SK-N-SH (cell line): ENCODE results near the gene CENPT. TPM values are rescaled to one million over a fixed set of nuclear protein-coding genes. Genes with fewer than 3 reads are reported as not detected.

Source experiments
- CTCF ChIA-PET: fragments of 300-600, 350-600 bp; formaldehyde crosslinking; extraction: SDS; loops from one replicate; lab custom pipeline; 2021; lab: Yijun Ruan, JAX
- POLR2A ChIA-PET: fragments of 350-600 bp; sonication (Branson Sonifier 250); formaldehyde crosslinking; extraction: SDS; loops from one replicate; lab custom pipeline; 2020; ENCODE audit warnings: antibody characterized with exemption, inconsistent platforms; lab: Yijun Ruan, JAX
- DNase-seq: peaks from one replicate; pipeline ENCODE4 v3.0.0; 2012
- H2AFZ ChIP-seq: fragments of 200-600 bp; sonication (generic); 2 replicates; pipeline ENCODE4 v1.8.1; 2016; ENCODE audit warnings: antibody characterized with exemption, mild to moderate bottlenecking, low read depth
- H3F3A ChIP-seq: fragments of 200-600 bp; sonication (generic); replicated peaks from 2 replicates; pipeline ENCODE3; 2016; ENCODE audit warnings: antibody characterized with exemption, mild to moderate bottlenecking; ENCODE audit not compliant: insufficient read depth
- H3K27ac ChIP-seq, 2 experiments: fragments of 200-500 bp in 1 of 2; fragments of 200-600 bp in 1 of 2; sonication (Bioruptor generic) in 1 of 2; sonication (generic), shearing (Covaris generic) in 1 of 2; 2 replicates each; pipeline versions ENCODE4 v1.5.1 to v1.6.1; 2014 to 2016; ENCODE audit warnings: low read depth in 2 of 2, inconsistent platforms in 1 of 2, low read length in 1 of 2, mild to moderate bottlenecking in 1 of 2, mixed read lengths in 1 of 2
- H3K27me3 ChIP-seq: fragments of 200-600 bp; sonication (generic), shearing (Covaris generic); 2 replicates; pipeline ENCODE4 v1.6.1; 2016; ENCODE audit warnings: mixed run types; ENCODE audit not compliant: insufficient read depth
- H3K36me3 ChIP-seq, 2 experiments: fragments of 200-500 bp in 1 of 2; fragments of 200-600 bp in 1 of 2; sonication (Bioruptor generic) in 1 of 2; sonication (generic) in 1 of 2; replicated peaks in 1 of 2; 2 replicates each; pipeline versions ENCODE3 to v1.5.1; 2014 to 2016; ENCODE audit warnings: low read length in 1 of 2, mild to moderate bottlenecking in 1 of 2; ENCODE audit not compliant: insufficient read depth in 2 of 2, control insufficient read depth in 1 of 2
- H3K4me1 ChIP-seq, 2 experiments: fragments of 200-500 bp in 1 of 2; fragments of 200-600 bp in 1 of 2; sonication (Bioruptor generic) in 1 of 2; sonication (generic), shearing (Covaris generic) in 1 of 2; 2 replicates each; pipeline versions ENCODE4 v1.5.1 to v1.6.1; 2014 to 2016; ENCODE audit warnings: low read depth in 1 of 2, low read length in 1 of 2, mixed run types in 1 of 2; ENCODE audit not compliant: insufficient read depth in 2 of 2, control insufficient read depth in 1 of 2
- H3K4me2 ChIP-seq: fragments of 200-600 bp; sonication (generic), shearing (Covaris generic); 2 replicates; pipeline ENCODE4 v1.6.1; 2017; ENCODE audit warnings: mixed run types
- H3K4me3 ChIP-seq, 2 experiments: fragments of 200-500 bp in 1 of 2; fragments of 200-600 bp in 1 of 2; sonication (Bioruptor generic) in 1 of 2; sonication (generic), shearing (Covaris generic) in 1 of 2; 2 replicates each; pipeline versions ENCODE4 v1.5.1 to v1.8.1; 2014 to 2016; ENCODE audit warnings: low read depth in 2 of 2, inconsistent platforms in 1 of 2, low read length in 1 of 2, mild to moderate bottlenecking in 1 of 2, mixed read lengths in 1 of 2, moderate library complexity in 1 of 2
- H3K79me2 ChIP-seq: fragments of 200-600 bp; sonication (generic); 2 replicates; pipeline ENCODE4 v1.8.1; 2017; ENCODE audit warnings: mild to moderate bottlenecking; ENCODE audit not compliant: insufficient read depth
- H3K9ac ChIP-seq: fragments of 200-600 bp; sonication (generic); 2 replicates; pipeline ENCODE4 v1.6.1; 2017; ENCODE audit warnings: mixed run types
- H3K9me2 ChIP-seq: fragments of 200-600 bp; sonication (generic); 2 replicates; pipeline ENCODE4 v1.6.1; 2017; ENCODE audit warnings: mixed run types
- H3K9me3 ChIP-seq: fragments of 200-600 bp; sonication (generic); 2 replicates; pipeline ENCODE4 v1.6.1; 2017; ENCODE audit warnings: mixed run types, mild to moderate bottlenecking, moderate library complexity
- H4K20me1 ChIP-seq: fragments of 200-600 bp; sonication (generic); 2 replicates; pipeline ENCODE4 v1.6.1; 2017; ENCODE audit warnings: mild to moderate bottlenecking, mixed run types; ENCODE audit not compliant: insufficient read depth
- CHD2 ChIP-seq: fragments of 150-350 bp; IDR thresholded peaks from 2 replicates; pipeline ENCODE4 v1.6.1; 2018; ENCODE audit warnings: low read length; ENCODE audit not compliant: partially characterized antibody
- ELF1 ChIP-seq: IDR thresholded peaks from 2 replicates; pipeline ENCODE4 v1.4.0; 2012
- EZH2phosphoT487 ChIP-seq: fragments of 200-600 bp; sonication (generic); IDR thresholded peaks from 2 replicates; pipeline ENCODE4 v1.6.1; 2017; ENCODE audit warnings: low read depth, mixed run types, mild to moderate bottlenecking, antibody characterized with exemption, moderate library complexity, borderline replicate concordance
- FOSL2 ChIP-seq: IDR thresholded peaks from 2 replicates; pipeline ENCODE4 v1.4.0; 2012; ENCODE audit warnings: low read depth, mild to moderate bottlenecking, moderate library complexity, borderline replicate concordance
- GABPA ChIP-seq: IDR thresholded peaks from 2 replicates; pipeline ENCODE4 v1.4.0; 2012; ENCODE audit warnings: low read depth, mild to moderate bottlenecking
- JUND ChIP-seq: IDR thresholded peaks from 2 replicates; pipeline ENCODE4 v1.4.0; 2012
- MEF2A ChIP-seq: IDR thresholded peaks from 2 replicates; pipeline ENCODE4 v1.4.0; 2012; ENCODE audit warnings: low read depth, borderline replicate concordance
- MXI1 ChIP-seq: IDR thresholded peaks from 2 replicates; pipeline ENCODE4 v1.6.1; 2012; ENCODE audit warnings: mild to moderate bottlenecking, low read depth, low read length, improper control_type of control experiment
- NRF1 ChIP-seq: IDR thresholded peaks from 2 replicates; pipeline ENCODE4 v1.6.1; 2012; ENCODE audit warnings: low read depth, mild to moderate bottlenecking, low read length
- POLR2AphosphoS5 ChIP-seq: IDR thresholded peaks from 2 replicates; pipeline ENCODE4 v1.6.1; 2012; ENCODE audit warnings: low read depth, low read length
- RCOR1 ChIP-seq: fragments of 150-350 bp; IDR thresholded peaks from 2 replicates; pipeline ENCODE4 v1.6.1; 2017; ENCODE audit warnings: antibody characterized with exemption, low read length
- RXRA ChIP-seq: IDR thresholded peaks from 2 replicates; pipeline ENCODE4 v1.4.0; 2012; ENCODE audit warnings: low read depth, mild to moderate bottlenecking, borderline replicate concordance
- SIN3A ChIP-seq: IDR thresholded peaks from 2 replicates; pipeline ENCODE4 v1.6.1; 2012; ENCODE audit warnings: low read depth, mild to moderate bottlenecking, low read length, moderate library complexity, borderline replicate concordance
- TCF12 ChIP-seq: IDR thresholded peaks from 2 replicates; pipeline ENCODE4 v1.4.0; 2012
- TEAD4 ChIP-seq: IDR thresholded peaks from 2 replicates; pipeline ENCODE4 v1.4.0; 2012; ENCODE audit warnings: mild to moderate bottlenecking, borderline replicate concordance; ENCODE audit not compliant: insufficient read depth
- YY1 ChIP-seq: IDR thresholded peaks from 2 replicates; pipeline ENCODE4 v1.4.0; 2012; ENCODE audit warnings: low read depth, mild to moderate bottlenecking
- WGBS: methylation state at CpG from one replicate; pipeline ENCODE4 v1.1.6; 2017; ENCODE audit warnings: low lambda C conversion rate; 5-methylcytosine and 5-hydroxymethylcytosine counted together
- polyA plus RNA-seq, 3 experiments: library from polyadenylated mRNA; depleted of rRNA; stranded (reverse); fragments of >200 nt; gene quantifications; 2 replicates each; pipeline ENCODE4 v1.2.3, GENCODE V29; 2012
- TF ChIP-seq, protein P1 (sequence below): IDR thresholded peaks from 2 replicates; pipeline ENCODE4 v1.4.0; 2012; ENCODE audit warnings: low read depth
- TF ChIP-seq, protein P2 (sequence below): IDR thresholded peaks from 2 replicates; pipeline ENCODE4 v1.4.0; 2012; ENCODE audit warnings: low read depth, borderline replicate concordance
- TF ChIP-seq, protein P3 (sequence below): fragments of 150-350 bp; IDR thresholded peaks from 2 replicates; pipeline ENCODE4 v1.6.1; 2017; ENCODE audit warnings: antibody characterized with exemption, low read length, low read depth, borderline replicate concordance
- TF ChIP-seq, protein P4 (sequence below): IDR thresholded peaks from 2 replicates; pipeline ENCODE4 v1.4.0; 2012; ENCODE audit warnings: low read depth, borderline replicate concordance
- TF ChIP-seq, protein P5 (sequence below): fragments of 200-600 bp; sonication (generic); IDR thresholded peaks from 2 replicates; pipeline ENCODE4 v1.6.1; 2017; ENCODE audit warnings: antibody characterized with exemption, mild to moderate bottlenecking, moderate library complexity

The CENPT gene
- polyA plus RNA-seq, 1 of the 3 experiments (the other 2 are of a cell fraction): 48.6 TPM

DNA sequence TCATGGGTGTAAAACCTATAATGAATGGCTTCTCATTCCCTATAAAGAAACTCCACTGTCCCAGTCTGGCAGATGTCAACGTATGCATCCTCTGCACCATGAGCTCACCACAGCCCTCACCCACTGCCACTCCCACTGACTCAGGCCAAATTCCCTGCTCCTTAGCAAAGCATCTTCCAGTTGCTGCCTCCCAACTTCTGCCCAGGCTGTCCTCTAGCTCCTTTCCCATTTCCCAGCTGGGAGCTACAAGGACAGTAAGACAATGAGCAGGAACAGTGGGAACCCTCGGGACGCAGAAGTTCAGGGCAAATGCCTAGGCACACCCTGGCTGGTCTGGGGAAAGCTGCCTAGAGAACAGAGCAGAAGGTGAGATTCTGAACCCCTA, 14.5 kb downstream of the CENPT start (continued):
- TF ChIP-seq, protein P1, sequence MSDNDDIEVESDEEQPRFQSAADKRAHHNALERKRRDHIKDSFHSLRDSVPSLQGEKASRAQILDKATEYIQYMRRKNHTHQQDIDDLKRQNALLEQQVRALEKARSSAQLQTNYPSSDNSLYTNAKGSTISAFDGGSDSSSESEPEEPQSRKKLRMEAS: no peak
- no peak for TF ChIP-seq TCF12
- TF ChIP-seq, protein P2, sequence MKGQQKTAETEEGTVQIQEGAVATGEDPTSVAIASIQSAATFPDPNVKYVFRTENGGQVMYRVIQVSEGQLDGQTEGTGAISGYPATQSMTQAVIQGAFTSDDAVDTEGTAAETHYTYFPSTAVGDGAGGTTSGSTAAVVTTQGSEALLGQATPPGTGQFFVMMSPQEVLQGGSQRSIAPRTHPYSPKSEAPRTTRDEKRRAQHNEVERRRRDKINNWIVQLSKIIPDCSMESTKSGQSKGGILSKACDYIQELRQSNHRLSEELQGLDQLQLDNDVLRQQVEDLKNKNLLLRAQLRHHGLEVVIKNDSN: no peak
- TF ChIP-seq MXI1: no peak
- TF ChIP-seq, all 33 proteins: peak for 0

DNA sequence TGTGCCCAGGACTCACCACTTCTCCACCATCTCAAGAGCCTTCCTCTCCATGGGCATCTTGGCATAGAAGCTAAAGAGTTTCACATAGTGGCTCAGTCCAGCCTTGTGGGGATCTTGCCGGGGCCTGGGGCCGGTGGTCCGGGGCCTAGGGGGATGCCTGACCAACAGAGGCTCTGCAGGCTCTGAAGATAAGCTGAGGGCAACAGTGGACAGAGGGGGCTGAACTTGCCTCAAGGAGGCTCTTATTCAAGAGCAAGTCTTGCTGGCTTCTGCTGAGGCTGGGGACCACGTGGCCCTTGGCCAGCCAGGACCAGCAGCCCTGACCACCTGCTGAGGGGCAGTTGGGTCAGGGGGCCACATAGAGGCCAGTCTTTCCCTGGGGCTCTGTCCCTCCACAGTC, 18.8 kb downstream of the CENPT start:
- WGBS: no CpG with 5 or more reads among the region's 4 CpGs

More for the DNA sequence above, 18.8 kb downstream of the CENPT start:
- CTCF ChIA-PET: interaction anchor here (2.2 to 5.7 kb wide), 2 partner anchors 13 kb away, joined by 7 to 77 read pairs; no protein-coding TSS in a partner anchor
- Histone ChIP-seq H3K36me3 (peaks cover 0 to 58% of the 10 kb centered on the region in 2 experiments), H3K27me3 (no peaks in the 10 kb centered on the region), H3K9ac (no peak overlapping the region), H3F3A (no peaks in the 10 kb centered on the region), H3K4me2 (no peak overlapping the region), H3K4me1 (peaks cover 0 to 9% of the 10 kb centered on the region in 2 experiments; a peak in 1 of 4 replicates), H4K20me1 (no peaks in the 10 kb centered on the region), H3K27ac (no peak overlapping the region), H3K9me3 (no peaks in the 10 kb centered on the region), H3K4me3 (no peak overlapping the region), H3K9me2 (no peaks in the 10 kb centered on the region), H3K79me2 (peaks cover 16% of the 10 kb centered on the region), H2AFZ (no peak overlapping the region)
- no peak for TF ChIP-seq ELF1
- TF ChIP-seq EZH2phosphoT487: no peak
- TF ChIP-seq FOSL2: no peak
- TF ChIP-seq, protein P1: no peak
- TF ChIP-seq RXRA: no peak
- no peak for TF ChIP-seq NRF1
- TF ChIP-seq, protein P3, sequence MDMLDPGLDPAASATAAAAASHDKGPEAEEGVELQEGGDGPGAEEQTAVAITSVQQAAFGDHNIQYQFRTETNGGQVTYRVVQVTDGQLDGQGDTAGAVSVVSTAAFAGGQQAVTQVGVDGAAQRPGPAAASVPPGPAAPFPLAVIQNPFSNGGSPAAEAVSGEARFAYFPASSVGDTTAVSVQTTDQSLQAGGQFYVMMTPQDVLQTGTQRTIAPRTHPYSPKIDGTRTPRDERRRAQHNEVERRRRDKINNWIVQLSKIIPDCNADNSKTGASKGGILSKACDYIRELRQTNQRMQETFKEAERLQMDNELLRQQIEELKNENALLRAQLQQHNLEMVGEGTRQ: no peak
- TF ChIP-seq, protein P2: no peak
- no peak for TF ChIP-seq TCF12
- TF ChIP-seq TEAD4: no peak
- no peak for TF ChIP-seq YY1
- TF ChIP-seq POLR2AphosphoS5: no peak
- no peak for TF ChIP-seq MEF2A
- TF ChIP-seq GABPA: no peak
- no peak for TF ChIP-seq JUND
- TF ChIP-seq CHD2: no peak
- TF ChIP-seq, protein P4, sequence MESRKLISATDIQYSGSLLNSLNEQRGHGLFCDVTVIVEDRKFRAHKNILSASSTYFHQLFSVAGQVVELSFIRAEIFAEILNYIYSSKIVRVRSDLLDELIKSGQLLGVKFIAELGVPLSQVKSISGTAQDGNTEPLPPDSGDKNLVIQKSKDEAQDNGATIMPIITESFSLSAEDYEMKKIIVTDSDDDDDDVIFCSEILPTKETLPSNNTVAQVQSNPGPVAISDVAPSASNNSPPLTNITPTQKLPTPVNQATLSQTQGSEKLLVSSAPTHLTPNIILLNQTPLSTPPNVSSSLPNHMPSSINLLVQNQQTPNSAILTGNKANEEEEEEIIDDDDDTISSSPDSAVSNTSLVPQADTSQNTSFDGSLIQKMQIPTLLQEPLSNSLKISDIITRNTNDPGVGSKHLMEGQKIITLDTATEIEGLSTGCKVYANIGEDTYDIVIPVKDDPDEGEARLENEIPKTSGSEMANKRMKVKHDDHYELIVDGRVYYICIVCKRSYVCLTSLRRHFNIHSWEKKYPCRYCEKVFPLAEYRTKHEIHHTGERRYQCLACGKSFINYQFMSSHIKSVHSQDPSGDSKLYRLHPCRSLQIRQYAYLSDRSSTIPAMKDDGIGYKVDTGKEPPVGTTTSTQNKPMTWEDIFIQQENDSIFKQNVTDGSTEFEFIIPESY: no peak
- TF ChIP-seq SIN3A: no peak
- TF ChIP-seq RCOR1: no peak
- TF ChIP-seq, protein P5, sequence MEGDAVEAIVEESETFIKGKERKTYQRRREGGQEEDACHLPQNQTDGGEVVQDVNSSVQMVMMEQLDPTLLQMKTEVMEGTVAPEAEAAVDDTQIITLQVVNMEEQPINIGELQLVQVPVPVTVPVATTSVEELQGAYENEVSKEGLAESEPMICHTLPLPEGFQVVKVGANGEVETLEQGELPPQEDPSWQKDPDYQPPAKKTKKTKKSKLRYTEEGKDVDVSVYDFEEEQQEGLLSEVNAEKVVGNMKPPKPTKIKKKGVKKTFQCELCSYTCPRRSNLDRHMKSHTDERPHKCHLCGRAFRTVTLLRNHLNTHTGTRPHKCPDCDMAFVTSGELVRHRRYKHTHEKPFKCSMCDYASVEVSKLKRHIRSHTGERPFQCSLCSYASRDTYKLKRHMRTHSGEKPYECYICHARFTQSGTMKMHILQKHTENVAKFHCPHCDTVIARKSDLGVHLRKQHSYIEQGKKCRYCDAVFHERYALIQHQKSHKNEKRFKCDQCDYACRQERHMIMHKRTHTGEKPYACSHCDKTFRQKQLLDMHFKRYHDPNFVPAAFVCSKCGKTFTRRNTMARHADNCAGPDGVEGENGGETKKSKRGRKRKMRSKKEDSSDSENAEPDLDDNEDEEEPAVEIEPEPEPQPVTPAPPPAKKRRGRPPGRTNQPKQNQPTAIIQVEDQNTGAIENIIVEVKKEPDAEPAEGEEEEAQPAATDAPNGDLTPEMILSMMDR: no peak
- no peak for DNase-seq
- POLR2A ChIA-PET: interaction anchor here (1.5 kb wide), 1 partner anchor 12 kb away, joined by 4 read pairs; no protein-coding TSS in a partner anchor
